Ascending aorta (tissue), 2 donors: Measurements from ENCODE around the gene AP1G1. TPM values are rescaled to one million over a fixed set of nuclear protein-coding genes. Genes with fewer than 3 reads are reported as not detected.
"Not testable (repeated sequence)": the region's sequence is repeated elsewhere in the genome, so short reads cannot be mapped to it uniquely, and the experiment has no call there.

Experiments
- DNase-seq, 2 donors: peaks; one replicate each; pipeline ENCODE4 v3.0.0-alpha.2; 2019; ENCODE audit warnings: low spot score in 2 of 2
- H3K27ac ChIP-seq, 2 donors: fragments of 200-600 bp; sonication (generic); one replicate each; pipeline ENCODE4 v1.5.1; 2016 to 2017; ENCODE audit warnings: mild to moderate bottlenecking in 1 of 2
- H3K27me3 ChIP-seq: fragments of 200-600 bp; sonication (generic); one replicate; pipeline ENCODE4 v1.5.1; 2017
- H3K36me3 ChIP-seq, 2 donors: fragments of 200-600 bp; sonication (generic); one replicate each; pipeline ENCODE4 v1.5.1; 2016
- H3K4me1 ChIP-seq, 2 donors: fragments of 200-600 bp; sonication (generic); one replicate each; pipeline ENCODE4 v1.5.1; 2016 to 2017; ENCODE audit warnings: mild to moderate bottlenecking in 1 of 2
- H3K4me3 ChIP-seq, 2 donors: fragments of 200-600 bp; sonication (generic); one replicate each; pipeline ENCODE4 v1.5.1; 2016 to 2017; ENCODE audit warnings: mild to moderate bottlenecking in 1 of 2
- H3K9me3 ChIP-seq, 2 donors: fragments of 200-600 bp; sonication (generic); one replicate each; pipeline ENCODE4 v1.5.1; 2016
- CTCF ChIP-seq, 3 experiments: fragments of 200-600 bp in 2 of 3; fragments of 450-650 bp in 1 of 3; sonication (generic) in 2 of 3; IDR thresholded peaks; one replicate each; pipeline ENCODE4 v1.5.1; 2016 to 2019; ENCODE audit warnings: antibody characterized with exemption in 3 of 3, mild to moderate bottlenecking in 1 of 3, moderate library complexity in 1 of 3
- intact Hi-C: fragments of 100-400 bp; cut with DNase I; formaldehyde crosslinking; loops from one replicate; pipeline ENCODE4 v1.15.1; 2023
- total RNA-seq: library from RNA; depleted of rRNA; stranded (reverse); fragments of >200 nt; gene quantifications from one replicate; pipeline ENCODE4 v1.1.0, GENCODE V29; 2016

Gene AP1G1
- total RNA-seq, 1 donor from 2014 or later: 40.7 TPM

- no peaks in the 10 kb centered on the region for H3K36me3 ChIP-seq
- no peak overlapping the region for H3K4me3 ChIP-seq
- no peaks in the 10 kb centered on the region for H3K4me1 ChIP-seq
- intact Hi-C loops: no loop called here
- H3K27ac ChIP-seq: no peak overlapping the region
- no peaks in the 10 kb centered on the region for H3K9me3 ChIP-seq
- TF ChIP-seq CTCF (IDR thresholded peaks at IDR 0.05): no peak
- DNase-seq: no peak
- H3K27me3 ChIP-seq: no peaks in the 10 kb centered on the region
Measured at GRCh38 chr16:71830359-71830758, 21.7 kb upstream of the AP1G1 start.

GRCh38 chr16:71826533-71827017, 17.9 kb upstream of the AP1G1 start:
- intact Hi-C loops: no loop called here
- Histone ChIP-seq H3K4me3 (no peak overlapping the region), H3K27me3 (no peaks in the 10 kb centered on the region), H3K36me3 (peaks cover 0 to 4% of the 10 kb centered on the region in 2 donors), H3K27ac (no peak overlapping the region), H3K4me1 (no peaks in the 10 kb centered on the region), H3K9me3 (no peaks in the 10 kb centered on the region)
- no peak for DNase-seq
- no peak for TF ChIP-seq CTCF (IDR thresholded peaks at IDR 0.05)

GRCh38 chr16:71817155-71817500, 8.5 kb upstream of the AP1G1 start:
- H3K27me3 ChIP-seq, H3K36me3 ChIP-seq, DNase-seq, H3K4me1 ChIP-seq, H3K9me3 ChIP-seq: not testable (repeated sequence)
- H3K4me3 ChIP-seq: peak overlapping the region; percentile 1 to 62
- peak overlapping the region; percentile 93 to 95 for H3K27ac ChIP-seq
- intact Hi-C loops: loop anchor here (2.0 to 5.0 kb wide), 2 partner anchors 192 to 530 kb away; partner anchors contain the start of genes CMTR2 and DHODH

GRCh38 chr16:71811261-71811803, 2.7 kb upstream of the AP1G1 start:
- no peak for TF ChIP-seq CTCF (IDR thresholded peaks at IDR 0.05)
- DNase-seq: no peak
- no peaks in the 10 kb centered on the region for H3K36me3 ChIP-seq
- no peaks in the 10 kb centered on the region for H3K27me3 ChIP-seq
- intact Hi-C loops: no loop called here
- H3K4me1 ChIP-seq: peaks cover 6 to 11% of the 10 kb centered on the region in 2 donors
- H3K9me3 ChIP-seq: no peaks in the 10 kb centered on the region
- no peak overlapping the region for H3K4me3 ChIP-seq
- H3K27ac ChIP-seq: no peak overlapping the region

GRCh38 chr16:71810155-71810530, 1.5 kb upstream of the AP1G1 start:
- intact Hi-C loops, DNase-seq, H3K27me3 ChIP-seq, H3K9me3 ChIP-seq, H3K36me3 ChIP-seq: not testable (repeated sequence)
- Histone ChIP-seq H3K27ac (peak overlapping the region; percentile 100), H3K4me1 (peaks cover 9 to 22% of the 10 kb centered on the region in 2 donors), H3K4me3 (peak overlapping the region in 1 of 2 donors; percentile 99)

- DNase-seq: no peak
- peak overlapping the region; percentile 98 to 99 for H3K4me3 ChIP-seq
- H3K27me3 ChIP-seq: no peaks in the 10 kb centered on the region
- H3K4me1 ChIP-seq: peaks cover 9 to 24% of the 10 kb centered on the region in 2 donors
- no peaks in the 10 kb centered on the region for H3K9me3 ChIP-seq
- TF ChIP-seq CTCF (IDR thresholded peaks at IDR 0.05): no peak
- peak overlapping the region; percentile 100 for H3K27ac ChIP-seq
- intact Hi-C loops: loop anchor here (1.0 to 2.0 kb wide), 5 partner anchors 8 to 87 kb away; partner anchors contain the start of genes IST1 and ZNF821
- no peaks in the 10 kb centered on the region for H3K36me3 ChIP-seq
Measured at GRCh38 chr16:71807905-71808592, 585 bp downstream of the AP1G1 start.
